GM18873 (cell line): ENCODE results near the gene GPC5.
A peak's percentile ranks its signal among the peaks of the same experiment; 100 is the strongest.
"Not testable (repeated sequence)": the region's sequence is repeated elsewhere in the genome, so short reads cannot be mapped to it uniquely, and the experiment has no call there.

Experiments used
- ATAC-seq: cut with Tn5 transposase; IDR thresholded peaks from one replicate; pipeline ENCODE4 v1.9.1; 2021; ENCODE audit warnings: mild to moderate bottlenecking, moderate library complexity, moderate number of reproducible peaks; ENCODE audit not compliant: unreplicated experiment, low FRiP score

The GPC5 gene

GRCh38 chr13:91398413-91399188, at the start of gene GPC5:
GPC5 (plus strand) TSS chr13:91398621.
- peak; percentile 94 for ATAC-seq

GRCh38 chr13:91348906-91349435, 49.5 kb upstream of the GPC5 start:
- ATAC-seq = peak; percentile 39

GRCh38 chr13:91349992-91350911, 48.2 kb upstream of the GPC5 start:
- ATAC-seq = no peak

GRCh38 chr13:91351123-91351522, 47.3 kb upstream of the GPC5 start:
- no peak for ATAC-seq

- ATAC-seq = no peak
These were observed 46.4 kb upstream of the GPC5 start for GRCh38 chr13:91351980-91352379.

GRCh38 chr13:91352891-91353290, 45.5 kb upstream of the GPC5 start:
- not testable (repeated sequence) for ATAC-seq

GRCh38 chr13:91353494-91353893, 44.9 kb upstream of the GPC5 start:
- no peak for ATAC-seq

- ATAC-seq = no peak
These were observed 43.2 kb upstream of the GPC5 start for GRCh38 chr13:91355099-91355825.

GRCh38 chr13:91355826-91356710, 42.4 kb upstream of the GPC5 start:
- ATAC-seq = no peak

- ATAC-seq = no peak
These were observed 41.4 kb upstream of the GPC5 start for GRCh38 chr13:91356919-91357612.

GRCh38 chr13:91357613-91358386, 40.6 kb upstream of the GPC5 start:
- ATAC-seq = no peak

- ATAC-seq = no peak
These were observed 40.0 kb upstream of the GPC5 start for GRCh38 chr13:91358387-91358782.

- ATAC-seq = no peak
These were observed 39.3 kb upstream of the GPC5 start for GRCh38 chr13:91359111-91359510.

- no peak for ATAC-seq
These were observed 38.8 kb upstream of the GPC5 start for GRCh38 chr13:91359631-91360030.

GRCh38 chr13:91360246-91360751, 38.1 kb upstream of the GPC5 start:
- ATAC-seq = no peak

- no peak for ATAC-seq
These were observed 36.6 kb upstream of the GPC5 start for GRCh38 chr13:91361755-91362271.

- no peak for ATAC-seq
These were observed 35.5 kb upstream of the GPC5 start for GRCh38 chr13:91362908-91363307.

GRCh38 chr13:91368101-91368500, 30.3 kb upstream of the GPC5 start:
- no peak for ATAC-seq
